GM12874 (cell line): ENCODE measurements around the gene PRDM10.

ENCODE experiments used
- TF ChIP-seq, protein P1 (sequence below): IDR thresholded peaks from 2 replicates; pipeline ENCODE4 v1.5.1; 2011; ENCODE audit warnings: low read depth, mild to moderate bottlenecking, control low read depth, low read length, moderate library complexity; ENCODE audit not compliant: insufficient read depth

The PRDM10 gene

DNA sequence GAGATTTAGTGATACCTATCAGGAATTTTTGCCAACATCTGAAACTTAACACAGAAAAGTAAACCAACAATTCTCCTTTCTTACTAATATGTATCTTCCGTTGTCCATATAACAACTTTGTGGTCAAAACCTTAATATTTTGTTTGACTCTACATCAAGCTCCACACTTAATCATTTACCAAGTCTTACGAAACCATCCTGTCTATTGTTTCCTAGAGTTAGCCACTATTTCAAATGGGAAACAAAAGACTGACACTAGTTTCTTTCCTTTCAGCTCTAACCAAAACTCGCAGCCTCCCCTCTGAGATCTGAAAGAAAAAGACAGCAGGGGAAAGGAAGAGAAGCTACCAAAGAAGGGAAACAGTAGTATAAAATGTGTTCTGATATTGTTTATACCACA lies 26.5 kb upstream of the PRDM10 start:
- TF ChIP-seq, protein P1, sequence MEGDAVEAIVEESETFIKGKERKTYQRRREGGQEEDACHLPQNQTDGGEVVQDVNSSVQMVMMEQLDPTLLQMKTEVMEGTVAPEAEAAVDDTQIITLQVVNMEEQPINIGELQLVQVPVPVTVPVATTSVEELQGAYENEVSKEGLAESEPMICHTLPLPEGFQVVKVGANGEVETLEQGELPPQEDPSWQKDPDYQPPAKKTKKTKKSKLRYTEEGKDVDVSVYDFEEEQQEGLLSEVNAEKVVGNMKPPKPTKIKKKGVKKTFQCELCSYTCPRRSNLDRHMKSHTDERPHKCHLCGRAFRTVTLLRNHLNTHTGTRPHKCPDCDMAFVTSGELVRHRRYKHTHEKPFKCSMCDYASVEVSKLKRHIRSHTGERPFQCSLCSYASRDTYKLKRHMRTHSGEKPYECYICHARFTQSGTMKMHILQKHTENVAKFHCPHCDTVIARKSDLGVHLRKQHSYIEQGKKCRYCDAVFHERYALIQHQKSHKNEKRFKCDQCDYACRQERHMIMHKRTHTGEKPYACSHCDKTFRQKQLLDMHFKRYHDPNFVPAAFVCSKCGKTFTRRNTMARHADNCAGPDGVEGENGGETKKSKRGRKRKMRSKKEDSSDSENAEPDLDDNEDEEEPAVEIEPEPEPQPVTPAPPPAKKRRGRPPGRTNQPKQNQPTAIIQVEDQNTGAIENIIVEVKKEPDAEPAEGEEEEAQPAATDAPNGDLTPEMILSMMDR = no peak

- TF ChIP-seq, protein P1 = no peak
Observed at GRCh38 chr11:130025371-130025770, 22.7 kb upstream of the PRDM10 start.

- TF ChIP-seq, protein P1 = no peak
Observed at GRCh38 chr11:130024361-130024760, 21.7 kb upstream of the PRDM10 start.

- TF ChIP-seq, protein P1 = no peak
Observed at GRCh38 chr11:130023204-130023603, 20.6 kb upstream of the PRDM10 start.

- TF ChIP-seq, protein P1 = no peak
Observed at GRCh38 chr11:130022799-130023198, 20.2 kb upstream of the PRDM10 start.

DNA sequence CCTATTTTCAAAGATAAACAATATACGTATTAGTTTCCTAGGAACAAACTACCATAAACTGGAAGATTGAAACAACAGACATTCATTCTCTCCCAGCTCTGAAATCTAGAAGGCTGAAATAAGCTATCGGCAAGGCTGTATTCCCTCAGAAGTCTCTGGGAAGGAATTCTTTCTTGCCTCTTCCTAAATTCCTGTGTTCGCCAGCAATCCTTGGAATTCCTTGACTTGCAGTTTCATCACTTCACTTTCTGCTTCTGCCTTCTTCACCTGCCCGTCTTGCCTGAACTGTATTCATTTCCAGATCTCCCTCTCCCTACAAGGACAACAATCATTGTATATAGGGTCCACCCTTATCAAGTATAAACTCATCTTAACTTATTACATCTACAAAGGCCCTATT lies 17.7 kb upstream of the PRDM10 start:
- TF ChIP-seq, protein P1 = no peak

- TF ChIP-seq, protein P1 = no peak
Observed at GRCh38 chr11:130008326-130008725, 5.7 kb upstream of the PRDM10 start.

- TF ChIP-seq, protein P1 = no peak
Observed at GRCh38 chr11:130006929-130007328, 4.3 kb upstream of the PRDM10 start.
